ENCODE results near the gene HIPK4. TPM values are rescaled to one million over a fixed set of nuclear protein-coding genes. Genes with fewer than 3 reads are reported as not detected.

Gene HIPK4
- total and polyA plus RNA-seq, 9 of the 15 experiments (the other 6 are each of a cell fraction or from before 2014, with no cell fraction given) = 0.06 to 0.09 TPM; not detected in 7

GRCh38 chr19:40366697-40367561, 23.1 kb downstream of the HIPK4 start (continued):
- no peak for TF ChIP-seq JUND (IDR thresholded peaks at IDR 0.05; ENCODE audit: borderline replicate concordance, low read depth, low read length)
- no peak for TF ChIP-seq JUND (tag; IDR thresholded peaks at IDR 0.05; ENCODE audit: borderline replicate concordance, low read depth, low read length)
- TF ChIP-seq RFX5 (IDR thresholded peaks at IDR 0.05; ENCODE audit: low read depth, low read length) = peak; percentile 88
- TF ChIP-seq NRF1 (conservative IDR thresholded peaks at IDR 0.05 in 1 of 2, IDR thresholded peaks at IDR 0.05 in 1 of 2) = no peak
- TF ChIP-seq SIN3A (IDR thresholded peaks at IDR 0.05; ENCODE audit: borderline replicate concordance in 2 of 2, control insufficient read depth in 1 of 2, low read depth in 2 of 2, low read length in 2 of 2) = 0 out of 4 replicates have a peak, but pooled peaks of 1 of the 2 experiments have one; percentile 30
- TF ChIP-seq FOXA3 (CRISPR knock-in tag; conservative IDR thresholded peaks at IDR 0.05 in 1 of 2, IDR thresholded peaks at IDR 0.05 in 1 of 2) = no peak
- TF ChIP-seq SFPQ (IDR thresholded peaks at IDR 0.05; ENCODE audit: low read depth, low read length) = no peak
- no peak for TF ChIP-seq ZNF695 (CRISPR knock-in tag; IDR thresholded peaks at IDR 0.05)
- TF ChIP-seq RFX1 (IDR thresholded peaks at IDR 0.05) = peak; percentile 85
- no peak for TF ChIP-seq E2F4 (CRISPR knock-in tag; IDR thresholded peaks at IDR 0.05; ENCODE audit: low read depth)
- no peak for TF ChIP-seq NFIC (IDR thresholded peaks at IDR 0.05)
- peak; percentile 91 for TF ChIP-seq ZBTB33 (CRISPR knock-in tag; IDR thresholded peaks at IDR 0.05)
- TF ChIP-seq CREM (IDR thresholded peaks at IDR 0.05; ENCODE audit: low read depth) = peak; percentile 53
- no peak for TF ChIP-seq MBD1 (CRISPR knock-in tag; IDR thresholded peaks at IDR 0.05)
- peak; percentile 46 for TF ChIP-seq PKNOX1 (IDR thresholded peaks at IDR 0.05)
- TF ChIP-seq GATAD2A (IDR thresholded peaks at IDR 0.05) = no peak
- TF ChIP-seq XRCC5 (IDR thresholded peaks at IDR 0.05; ENCODE audit: low read depth, low read length) = peak; percentile 38; the same call in 1 of the 2 replicates
- no peak for TF ChIP-seq CREB1 (IDR thresholded peaks at IDR 0.05)
- TF ChIP-seq CREB1 (CRISPR knock-in tag; IDR thresholded peaks at IDR 0.05) = peak; percentile 24; the same call in 1 of the 2 replicates

Measured in K562 (cell line).